ENCODE results near the gene IMMP2L.

GRCh38 chr7:111556977-111557376, 5.3 kb downstream of the IMMP2L start:
- no peak for TF ChIP-seq POLR2AphosphoS5 (IDR thresholded peaks at IDR 0.05; ENCODE audit: low read depth, low read length)
- TF ChIP-seq CTCF (IDR thresholded peaks at IDR 0.05) = no peak
- TF ChIP-seq SIN3A (IDR thresholded peaks at IDR 0.05; ENCODE audit: borderline replicate concordance, insufficient read depth, low read depth, low read length) = no peak
